GM20000 (cell line): ENCODE results near the gene S100A9.
"Not testable (repeated sequence)": the region's sequence is repeated elsewhere in the genome, so short reads cannot be mapped to it uniquely, and the experiment has no call there.

ENCODE experiments used
- DNase-seq: peaks from one replicate; pipeline ENCODE4 v3.0.0; 2012; ENCODE audit warnings: low spot score
- TF ChIP-seq, protein P1 (sequence below): IDR thresholded peaks from 2 replicates; pipeline ENCODE4 v1.5.1; 2012; ENCODE audit warnings: mild to moderate bottlenecking, control low read depth; ENCODE audit errors: extremely low read depth, missing control alignments

S100A9 gene

DNA sequence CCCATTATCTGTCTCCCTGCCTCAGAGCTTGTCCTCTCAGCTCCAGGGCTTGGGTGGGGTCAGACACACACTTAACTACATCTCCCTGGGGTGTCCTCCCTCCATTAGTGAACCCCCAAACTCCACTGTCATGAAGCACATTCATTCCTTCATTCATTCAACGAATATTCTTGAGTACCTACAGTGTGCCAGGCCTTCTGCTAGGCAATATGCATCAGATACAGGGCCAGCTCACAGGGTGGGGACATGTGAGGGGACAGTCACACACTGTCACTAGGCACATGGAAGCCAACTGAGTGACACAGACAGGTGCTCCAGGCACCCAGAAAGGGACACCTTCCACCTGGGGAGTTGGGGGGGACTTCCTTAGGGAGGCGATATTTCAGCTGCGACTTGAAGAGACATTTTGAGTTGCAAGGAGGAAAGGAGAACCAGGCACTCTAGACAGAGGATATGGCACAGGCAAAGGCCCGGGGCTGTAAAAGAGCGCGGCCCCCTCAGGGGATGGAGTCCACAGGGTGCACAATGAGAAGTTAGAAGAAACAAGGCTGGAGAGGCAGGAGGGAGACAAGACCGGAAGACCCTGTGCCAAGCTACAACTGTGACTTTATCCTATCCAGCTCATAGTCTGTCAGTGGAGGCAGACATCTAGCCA lies 41.9 kb downstream of the S100A9 start:
- no peak for DNase-seq
- TF ChIP-seq, protein P1, sequence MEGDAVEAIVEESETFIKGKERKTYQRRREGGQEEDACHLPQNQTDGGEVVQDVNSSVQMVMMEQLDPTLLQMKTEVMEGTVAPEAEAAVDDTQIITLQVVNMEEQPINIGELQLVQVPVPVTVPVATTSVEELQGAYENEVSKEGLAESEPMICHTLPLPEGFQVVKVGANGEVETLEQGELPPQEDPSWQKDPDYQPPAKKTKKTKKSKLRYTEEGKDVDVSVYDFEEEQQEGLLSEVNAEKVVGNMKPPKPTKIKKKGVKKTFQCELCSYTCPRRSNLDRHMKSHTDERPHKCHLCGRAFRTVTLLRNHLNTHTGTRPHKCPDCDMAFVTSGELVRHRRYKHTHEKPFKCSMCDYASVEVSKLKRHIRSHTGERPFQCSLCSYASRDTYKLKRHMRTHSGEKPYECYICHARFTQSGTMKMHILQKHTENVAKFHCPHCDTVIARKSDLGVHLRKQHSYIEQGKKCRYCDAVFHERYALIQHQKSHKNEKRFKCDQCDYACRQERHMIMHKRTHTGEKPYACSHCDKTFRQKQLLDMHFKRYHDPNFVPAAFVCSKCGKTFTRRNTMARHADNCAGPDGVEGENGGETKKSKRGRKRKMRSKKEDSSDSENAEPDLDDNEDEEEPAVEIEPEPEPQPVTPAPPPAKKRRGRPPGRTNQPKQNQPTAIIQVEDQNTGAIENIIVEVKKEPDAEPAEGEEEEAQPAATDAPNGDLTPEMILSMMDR: no peak

DNA sequence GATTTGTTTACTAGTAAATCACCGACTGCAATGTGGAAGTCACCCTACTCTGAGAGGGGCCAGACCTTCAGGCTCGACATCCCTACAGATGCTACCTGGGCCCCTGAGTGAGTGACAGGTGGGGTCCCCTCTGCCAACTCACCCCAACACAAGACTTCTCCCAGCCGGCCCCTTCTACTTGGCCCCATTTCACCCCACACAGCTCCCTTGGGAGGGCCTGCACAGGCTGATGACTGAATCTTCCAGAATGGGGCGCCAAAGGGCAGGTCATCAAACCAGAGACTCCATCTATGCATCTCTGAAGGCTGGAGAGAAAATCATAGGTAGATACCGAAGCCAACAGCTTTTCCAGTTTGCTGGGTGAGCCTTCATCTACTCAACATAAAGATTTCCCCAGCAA lies 42.6 kb downstream of the S100A9 start:
- no peak for DNase-seq

DNA sequence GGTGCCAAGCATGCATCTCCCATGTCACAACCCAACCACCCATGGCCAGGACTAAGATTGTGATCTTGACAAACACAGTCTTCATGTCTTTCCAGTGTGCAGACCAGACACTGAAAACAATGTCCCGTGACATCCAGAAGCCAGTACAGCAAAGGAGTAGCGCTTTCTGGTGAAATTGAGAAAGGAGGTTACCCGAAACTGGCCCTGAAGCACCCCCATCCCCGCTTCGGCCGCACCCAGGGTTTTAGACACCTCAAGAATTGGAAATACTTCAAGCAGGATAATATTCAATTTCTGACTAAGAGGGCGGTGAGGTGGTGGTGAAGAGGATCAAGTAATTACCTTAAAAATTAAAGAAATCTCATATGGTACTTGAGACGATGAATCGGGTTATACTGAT lies 43.8 kb downstream of the S100A9 start:
- no peak for DNase-seq
- TF ChIP-seq, protein P1: no peak

More for the DNA sequence above, 42.6 kb downstream of the S100A9 start:
- TF ChIP-seq, protein P1: no peak

DNA sequence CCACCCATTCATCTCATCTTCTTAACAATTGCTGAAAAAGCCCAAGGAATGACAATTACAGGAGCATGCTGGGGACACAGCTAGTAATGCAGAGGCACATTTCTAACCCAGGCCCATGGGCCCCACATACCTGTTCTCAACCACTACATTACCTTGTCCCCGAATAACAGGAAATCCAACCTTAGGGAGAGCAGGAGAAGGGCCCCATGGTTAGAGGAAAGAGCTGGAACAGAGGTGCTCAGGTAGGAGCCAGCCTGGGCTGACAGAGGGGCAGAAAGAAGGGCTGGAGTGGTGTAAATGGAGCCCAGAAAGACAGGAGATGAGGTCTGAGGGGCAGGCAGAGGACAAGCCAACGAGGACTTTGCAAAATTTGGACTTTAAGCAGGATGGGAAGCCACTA lies 44.6 kb downstream of the S100A9 start:
- TF ChIP-seq, protein P1: no peak
- DNase-seq: no peak

DNA sequence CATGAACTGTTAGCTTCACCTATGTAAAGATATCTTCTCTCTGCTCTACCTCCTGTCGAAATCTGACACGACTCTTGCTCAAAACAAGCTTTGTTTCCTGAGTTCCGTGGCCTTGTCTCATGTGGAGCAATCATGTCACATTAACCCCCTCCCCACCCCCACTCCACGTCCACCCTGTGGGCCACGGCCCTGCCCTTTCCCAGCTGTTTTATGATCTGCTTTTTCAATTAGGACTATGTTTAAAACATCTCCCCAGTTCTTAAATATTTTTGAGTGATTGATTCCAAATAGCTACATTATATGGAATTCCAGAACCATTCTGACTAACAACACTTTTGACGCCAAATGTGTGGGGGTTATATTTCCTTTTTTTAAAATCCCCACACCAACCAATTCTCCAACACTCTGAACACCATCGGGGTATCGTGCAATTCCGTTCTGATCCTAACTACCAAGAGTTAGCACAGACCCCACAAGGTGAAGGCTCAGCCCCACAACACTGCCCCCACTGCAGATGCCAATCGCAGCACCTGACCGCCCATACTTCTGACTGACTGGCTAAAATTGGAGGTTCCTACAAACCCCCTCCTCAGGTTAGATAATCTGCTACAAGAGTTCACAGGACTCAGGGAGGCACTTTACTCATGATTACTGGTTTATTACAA lies 45.9 kb downstream of the S100A9 start:
- TF ChIP-seq, protein P1: no peak
- DNase-seq: no peak

DNA sequence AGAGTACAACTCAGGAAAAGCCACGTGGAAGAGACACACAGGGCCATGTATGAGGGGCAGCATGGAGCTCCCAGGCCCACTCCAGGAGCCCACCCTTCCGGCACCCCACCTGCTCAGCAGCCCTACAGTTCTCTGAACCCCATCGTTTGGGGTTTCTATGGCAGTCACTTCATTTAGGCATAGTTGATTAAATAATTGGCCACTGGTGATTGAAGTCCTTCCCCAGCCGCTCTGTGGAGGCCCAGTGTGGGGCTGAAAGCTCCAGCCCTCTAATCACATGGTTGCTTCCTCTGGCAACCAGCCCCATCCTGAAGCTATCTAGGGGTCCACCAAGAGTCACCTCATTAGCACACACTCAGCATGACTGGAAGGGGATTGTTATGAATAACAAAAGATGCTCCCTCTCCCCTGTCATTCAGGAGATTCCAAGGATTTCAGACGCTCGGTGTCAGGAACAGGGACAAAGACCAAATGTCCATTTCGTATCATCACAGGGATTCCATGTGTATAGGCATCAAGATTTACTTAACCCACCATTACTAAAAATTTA lies 46.5 kb downstream of the S100A9 start:
- TF ChIP-seq, protein P1: no peak
- no peak for DNase-seq

DNA sequence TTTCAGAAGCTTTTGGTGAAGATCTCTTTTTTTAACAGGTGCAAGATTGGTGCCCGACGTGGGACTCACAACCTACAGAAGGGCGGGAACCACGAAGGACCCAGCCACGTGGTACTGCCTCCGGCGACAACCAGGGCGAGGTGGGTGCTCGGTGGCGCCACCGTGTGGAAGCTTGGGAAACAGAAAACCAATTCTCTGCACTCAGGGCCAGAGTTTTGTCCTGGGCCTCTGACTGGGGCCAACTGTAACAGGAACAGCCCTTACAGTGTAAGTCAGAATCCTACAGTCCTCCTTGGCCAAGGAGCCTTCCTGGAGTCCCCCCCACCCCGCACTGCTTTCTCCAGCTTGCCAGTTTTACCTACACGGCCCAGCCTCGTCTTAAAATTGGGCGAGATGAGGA lies 47.1 kb downstream of the S100A9 start:
- TF ChIP-seq, protein P1: peak; percentile 29

DNA sequence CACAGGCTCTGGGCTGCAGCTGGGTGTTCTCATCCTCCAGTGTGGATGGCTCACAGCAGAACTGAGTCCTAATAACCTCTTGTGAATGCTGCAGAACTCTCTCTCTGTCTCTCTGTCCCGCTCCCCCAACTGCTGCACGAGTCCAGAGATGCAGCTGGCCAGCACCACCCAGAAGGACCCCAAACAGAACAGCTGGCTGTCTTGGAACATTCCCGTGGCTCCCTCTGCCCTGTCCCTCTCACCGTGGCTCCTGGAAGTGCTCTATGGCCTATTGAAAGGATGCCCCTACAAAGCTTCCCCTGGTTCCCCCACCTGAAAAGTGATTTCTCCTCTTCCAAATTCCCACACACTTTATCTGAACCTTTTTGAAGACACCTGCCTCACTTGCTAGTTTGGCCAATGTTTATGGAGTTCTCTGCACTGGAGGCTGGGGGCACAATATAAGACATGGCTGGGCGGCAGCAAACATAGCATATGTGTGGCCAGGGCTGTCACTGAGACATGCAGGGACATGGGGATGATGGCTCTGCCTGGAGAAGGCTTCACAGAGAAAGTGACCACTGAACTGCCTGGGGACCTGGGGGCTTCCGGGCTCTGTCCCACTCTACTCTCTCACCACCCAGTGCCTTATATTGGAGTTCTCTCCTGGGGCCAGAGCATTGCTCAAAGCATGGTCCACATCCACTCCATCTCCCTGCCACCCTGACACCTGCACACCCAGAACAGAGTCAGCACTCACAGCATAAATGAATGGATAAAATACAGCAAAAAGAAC lies 48.4 kb downstream of the S100A9 start:
- not testable (repeated sequence) for DNase-seq

More for the DNA sequence above, 47.1 kb downstream of the S100A9 start:
- DNase-seq: peak; percentile 51

DNA sequence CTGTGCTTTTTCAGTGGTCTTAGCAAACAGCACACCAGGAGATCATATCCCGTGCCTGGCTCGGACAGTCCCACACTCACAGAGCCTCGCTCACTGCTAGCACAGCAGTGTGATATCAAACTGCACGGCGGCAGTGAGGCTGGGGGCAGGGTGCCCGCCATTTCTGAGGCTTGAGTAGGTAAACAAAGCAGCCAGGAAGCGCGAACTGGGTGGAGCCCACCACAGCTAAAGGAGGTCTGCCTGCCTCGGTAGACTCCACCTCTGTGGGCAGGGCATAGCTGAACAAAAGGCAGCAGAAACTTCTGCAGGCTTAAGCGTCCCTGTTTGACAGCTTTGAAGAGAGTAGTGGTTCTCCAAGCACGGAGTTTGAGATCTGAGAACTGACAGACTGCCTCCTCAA lies 49.6 kb downstream of the S100A9 start:
- not testable (repeated sequence) for DNase-seq
